NOMO-1 treated with DMSO at 0.1 percent for 48 hours (cell line): ENCODE results near the gene EPHB4.
A peak's percentile ranks its signal among the peaks of the same experiment; 100 is the strongest.
"Not testable (repeated sequence)": the region's sequence is repeated elsewhere in the genome, so short reads cannot be mapped to it uniquely, and the experiment has no call there.

Source experiments
- DNase-seq: peaks from one replicate; lab custom pipeline; 2025; ENCODE audit not compliant: unreplicated experiment; lab: John Stamatoyannopoulos, UW

The EPHB4 gene

DNA sequence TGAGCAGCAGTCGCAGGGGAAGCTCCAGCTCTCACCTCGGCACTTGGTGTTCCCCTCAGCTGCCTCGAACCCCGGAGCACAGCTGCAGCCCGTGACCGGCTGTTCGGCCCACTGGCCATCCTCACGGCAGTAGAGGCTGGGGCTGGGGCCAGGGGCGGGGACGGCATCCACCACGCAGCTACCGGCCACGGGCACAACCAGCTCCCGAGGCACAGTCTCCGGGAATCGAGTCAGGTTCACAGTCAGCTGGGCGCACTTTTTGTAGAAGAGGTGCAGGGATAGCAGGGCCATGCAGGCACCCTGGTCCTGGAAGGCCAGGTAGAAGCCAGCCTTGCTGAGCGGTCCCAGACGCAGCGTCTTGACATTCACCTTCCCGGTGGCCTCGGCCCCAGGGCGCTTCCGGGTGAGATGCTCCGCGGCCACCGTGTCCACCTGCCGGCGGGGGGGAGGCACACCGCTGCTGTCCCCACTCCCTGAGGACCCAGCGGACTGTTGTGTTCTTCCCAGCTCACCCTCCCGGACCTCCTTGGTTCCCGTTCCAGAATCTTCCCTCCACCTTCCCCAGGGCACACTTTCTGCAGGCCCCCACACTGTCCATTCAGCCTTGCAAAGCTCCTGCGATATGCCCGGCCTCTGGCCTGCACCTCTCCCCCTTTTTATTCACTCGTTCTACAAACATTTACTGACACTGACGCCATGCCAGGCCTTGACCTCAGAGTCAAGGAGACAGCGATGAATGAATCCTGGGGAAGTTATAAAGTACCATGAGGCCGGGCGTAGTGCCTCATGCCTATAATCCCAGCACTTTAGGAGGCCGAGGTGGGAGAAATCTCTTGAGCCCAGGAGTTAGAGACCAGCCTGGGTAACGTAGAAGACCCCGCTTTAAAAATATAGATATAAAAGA lies 4.8 kb downstream of the EPHB4 start:
- no peak for DNase-seq

DNA sequence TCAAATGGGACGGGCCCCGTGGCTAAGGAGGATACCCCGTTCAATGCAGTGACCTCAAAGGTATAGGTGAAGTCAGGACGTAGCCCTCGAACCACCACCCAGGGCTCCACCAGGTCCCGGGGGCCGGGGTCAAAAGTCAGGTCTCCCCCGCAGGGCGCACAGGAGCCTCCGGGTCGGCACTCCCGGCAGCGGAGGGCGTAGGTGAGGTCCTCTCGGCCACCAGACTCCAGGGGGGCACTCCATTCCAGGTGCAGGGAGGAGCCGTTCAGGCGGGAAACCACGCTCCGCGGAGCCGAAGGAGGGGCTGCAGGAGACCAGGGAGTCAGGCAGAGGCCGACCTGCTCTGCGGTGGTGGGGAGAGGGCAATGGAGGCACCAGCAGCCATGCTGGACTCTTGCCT lies 7.7 kb downstream of the EPHB4 start:
- DNase-seq = no peak

DNA sequence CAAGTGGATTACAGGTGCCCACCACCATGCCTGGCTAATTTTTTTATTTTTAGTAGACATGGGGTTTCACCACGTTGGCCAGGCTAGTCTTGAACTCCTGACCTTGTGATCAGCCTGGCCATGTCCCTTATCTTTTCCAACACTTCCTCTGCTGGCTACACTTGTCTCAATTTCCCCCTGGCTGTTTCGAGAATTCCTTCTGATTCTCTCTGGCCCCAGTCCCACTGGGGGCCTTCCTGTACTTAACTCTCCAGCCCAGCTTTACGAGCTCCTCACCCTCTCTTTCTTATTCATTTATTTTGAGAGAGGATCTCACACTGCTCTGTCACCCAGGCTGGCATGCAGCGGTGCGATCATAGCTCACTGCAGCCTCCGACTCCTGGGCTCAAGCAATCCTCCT lies 8.5 kb downstream of the EPHB4 start:
- no peak for DNase-seq

DNA sequence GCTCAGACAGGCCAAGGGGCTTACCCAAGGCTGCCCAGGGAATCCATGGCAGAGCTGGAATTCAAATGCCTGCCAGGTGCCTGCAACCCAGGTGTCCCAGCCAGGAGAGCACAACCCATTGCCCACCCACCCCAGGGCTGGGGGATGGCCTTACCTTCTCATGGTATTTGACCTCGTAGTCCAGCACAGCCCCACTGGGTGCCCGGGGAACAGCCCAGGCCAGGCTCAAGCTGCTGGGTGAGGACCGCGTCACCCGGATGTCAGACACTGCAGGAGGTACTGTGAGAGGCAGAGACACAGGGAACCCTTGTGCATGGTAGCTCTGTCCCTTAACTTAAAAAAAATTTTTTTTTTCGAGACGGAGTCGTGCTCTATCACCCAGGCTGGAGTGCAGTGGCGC lies 9.0 kb downstream of the EPHB4 start:
- no peak for DNase-seq

DNA sequence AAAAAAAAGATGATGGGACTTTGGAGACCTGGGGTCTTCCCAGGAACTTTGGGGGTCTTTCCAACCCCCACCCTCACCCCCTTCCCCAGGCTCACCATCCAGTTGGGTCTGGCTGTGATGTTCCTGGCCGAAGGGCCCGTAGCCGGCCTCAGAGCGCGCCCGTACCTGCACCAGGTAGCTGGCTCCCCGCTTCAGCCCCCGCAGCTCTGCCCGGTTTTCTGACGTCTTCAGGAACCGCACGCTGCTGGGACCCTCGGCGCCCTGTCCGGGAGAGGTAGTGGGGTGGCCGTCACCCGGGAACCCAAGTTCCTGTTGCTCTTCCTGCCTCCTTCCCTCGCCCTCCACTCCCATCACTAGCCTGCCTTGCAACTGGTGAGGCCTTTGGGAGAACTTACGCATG lies 10.2 kb downstream of the EPHB4 start:
- no peak for DNase-seq

DNA sequence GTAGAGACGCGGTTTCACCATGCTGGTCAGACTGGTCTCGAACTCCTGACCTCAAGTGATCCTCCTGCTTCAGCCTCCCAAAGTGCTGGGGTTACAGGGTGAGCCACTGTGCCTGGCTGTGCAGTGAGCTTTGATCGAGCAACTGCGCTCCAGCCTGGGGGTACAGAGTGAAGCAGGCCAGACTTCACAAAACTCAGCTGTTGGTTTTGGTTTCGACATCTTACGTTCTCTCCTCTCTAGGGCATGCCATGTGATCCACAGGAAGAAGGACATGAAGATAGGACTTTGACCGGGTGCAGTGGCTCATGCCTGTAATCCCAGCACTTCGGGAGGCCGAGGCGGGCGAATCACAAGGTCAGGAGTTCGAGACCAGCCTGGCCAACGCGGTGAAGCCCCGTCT lies 10.8 kb downstream of the EPHB4 start:
- not testable (repeated sequence) for DNase-seq

DNA sequence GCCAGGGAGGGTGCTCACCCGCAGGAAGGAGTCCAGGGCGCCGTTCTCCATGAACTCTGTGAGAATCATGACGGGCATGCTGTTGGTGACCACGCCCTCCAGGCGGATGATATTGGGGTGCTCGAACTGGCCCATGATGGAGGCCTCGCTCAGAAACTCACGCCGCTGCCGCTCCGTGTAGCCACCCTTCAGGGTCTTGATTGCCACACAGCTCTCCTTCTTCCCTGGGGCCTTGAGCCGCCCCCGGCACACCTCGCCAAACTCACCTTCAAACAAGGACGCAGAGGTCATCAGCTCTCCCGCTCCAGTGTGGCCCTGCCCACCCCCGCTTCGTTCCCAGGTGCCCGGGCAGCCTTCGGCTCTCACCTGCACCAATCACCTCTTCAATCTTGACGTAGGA lies 14.6 kb downstream of the EPHB4 start:
- no peak for DNase-seq

DNA sequence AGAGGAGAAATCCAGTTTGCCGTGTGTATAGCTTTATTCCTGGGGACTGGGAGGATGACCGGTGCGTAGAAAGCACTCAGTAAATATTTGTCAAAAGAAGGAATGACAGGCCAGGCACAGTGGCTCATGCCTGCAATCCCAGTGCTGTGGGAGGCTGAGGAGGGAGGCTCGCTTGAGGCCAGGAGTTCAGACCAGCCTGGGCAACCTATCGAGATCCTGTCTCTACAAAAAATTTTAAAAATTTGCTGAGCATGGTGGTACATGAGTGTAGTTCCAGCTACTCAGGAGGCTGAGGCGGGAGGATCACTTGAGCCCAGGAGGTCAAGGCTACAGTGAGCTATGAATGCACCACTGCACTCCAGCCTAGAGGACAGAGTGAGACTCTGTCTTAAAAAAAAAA lies 15.8 kb downstream of the EPHB4 start:
- no peak for DNase-seq

DNA sequence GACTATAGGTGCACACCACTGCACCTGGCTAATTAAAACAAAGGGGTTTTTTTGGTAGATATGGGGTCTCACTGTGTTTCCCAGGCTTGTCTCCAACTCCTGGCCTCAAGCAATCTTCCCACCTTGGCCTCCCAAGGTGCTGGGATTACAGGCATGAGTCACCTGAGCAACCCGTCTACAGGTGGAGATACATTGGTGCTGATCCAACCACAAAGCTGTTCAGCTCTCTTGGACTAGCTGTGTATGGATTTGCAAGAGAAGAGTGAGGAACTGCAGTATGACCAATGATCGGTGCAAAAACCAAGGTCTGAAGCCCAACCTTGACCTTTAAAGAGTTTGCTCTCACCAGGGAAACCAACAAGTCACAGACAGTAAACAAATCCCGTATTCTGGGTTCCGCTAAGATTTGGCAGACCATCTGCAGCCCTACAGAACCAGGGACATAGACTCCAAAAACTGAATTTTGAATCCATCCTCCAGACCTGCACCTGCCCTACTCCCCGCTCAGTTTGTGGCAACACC lies 18.9 kb downstream of the EPHB4 start:
- no peak for DNase-seq

DNA sequence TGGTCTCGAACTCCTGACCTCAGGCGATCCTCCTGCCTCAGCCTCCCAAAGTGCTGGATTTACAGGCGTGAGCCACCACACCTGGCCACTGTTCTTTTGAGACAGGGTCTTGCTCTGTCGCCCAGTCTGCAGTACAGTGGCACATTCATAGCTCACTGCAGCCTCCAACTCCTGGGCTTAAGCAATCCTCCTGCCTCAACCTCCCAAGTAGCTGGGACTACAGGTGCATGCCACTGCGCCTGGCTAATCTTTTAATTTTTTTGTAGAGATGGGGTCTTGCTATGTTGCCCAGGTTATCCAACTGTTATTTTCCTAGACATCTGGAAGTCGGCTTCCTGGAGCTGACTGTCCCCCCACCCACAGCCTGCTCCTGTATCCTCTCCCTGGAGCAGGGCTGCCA lies 20.4 kb downstream of the EPHB4 start:
- not testable (repeated sequence) for DNase-seq

DNA sequence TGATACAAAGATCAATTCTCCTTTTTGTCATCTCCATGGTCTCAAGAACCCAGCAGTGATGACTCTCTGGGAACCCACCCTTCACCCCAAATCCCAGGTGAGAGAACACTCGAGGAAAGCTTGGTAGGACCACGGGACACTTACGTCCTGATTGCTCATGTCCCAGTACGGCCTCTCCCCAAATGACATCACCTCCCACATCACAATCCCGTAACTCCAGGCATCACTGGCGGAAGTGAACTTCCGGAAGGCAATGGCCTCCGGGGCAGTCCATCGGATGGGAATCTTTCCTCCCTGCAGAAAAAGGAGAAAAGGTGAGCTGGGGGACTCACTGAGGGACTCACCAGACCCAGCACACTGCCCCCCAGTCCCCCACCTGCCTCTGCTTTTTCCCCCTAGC lies 21.0 kb downstream of the EPHB4 start:
- DNase-seq = no peak

DNA sequence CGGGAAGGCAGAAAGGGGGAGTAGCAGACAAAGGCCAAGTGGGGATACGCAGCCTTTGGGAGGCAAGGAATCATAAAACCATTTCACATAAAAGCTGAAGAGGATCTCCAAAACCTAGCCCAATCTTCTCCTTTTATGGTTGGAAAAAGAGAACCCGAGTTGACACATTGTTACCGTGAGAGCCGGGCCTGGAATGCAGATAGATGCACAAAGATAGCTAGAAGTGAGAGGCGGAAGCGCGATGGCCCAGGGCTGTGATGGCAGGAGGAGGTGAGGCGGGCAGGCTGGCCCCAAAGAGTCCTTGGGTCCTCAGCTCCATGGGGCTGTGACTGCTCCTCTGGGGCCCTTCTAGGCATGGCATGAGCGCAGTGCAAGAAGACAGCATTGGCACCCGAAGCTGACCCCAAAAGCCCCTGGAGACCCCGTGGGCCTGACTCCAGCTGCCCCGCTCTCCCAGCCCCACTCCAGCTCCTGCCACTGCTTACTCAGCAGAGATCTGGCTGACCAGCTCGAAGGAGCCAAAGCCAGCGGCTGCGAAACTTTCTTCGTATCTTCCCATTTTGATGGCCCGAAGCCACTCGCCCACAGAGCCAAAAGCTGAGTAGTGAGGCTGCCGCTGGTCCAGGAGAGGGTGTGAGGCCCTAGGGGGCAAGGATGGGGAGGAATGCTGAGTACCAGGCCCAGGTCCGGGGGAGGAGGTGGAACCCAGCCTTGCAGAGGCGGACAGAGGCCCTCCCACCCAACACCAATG lies 22.5 kb downstream of the EPHB4 start:
- DNase-seq = no peak

DNA sequence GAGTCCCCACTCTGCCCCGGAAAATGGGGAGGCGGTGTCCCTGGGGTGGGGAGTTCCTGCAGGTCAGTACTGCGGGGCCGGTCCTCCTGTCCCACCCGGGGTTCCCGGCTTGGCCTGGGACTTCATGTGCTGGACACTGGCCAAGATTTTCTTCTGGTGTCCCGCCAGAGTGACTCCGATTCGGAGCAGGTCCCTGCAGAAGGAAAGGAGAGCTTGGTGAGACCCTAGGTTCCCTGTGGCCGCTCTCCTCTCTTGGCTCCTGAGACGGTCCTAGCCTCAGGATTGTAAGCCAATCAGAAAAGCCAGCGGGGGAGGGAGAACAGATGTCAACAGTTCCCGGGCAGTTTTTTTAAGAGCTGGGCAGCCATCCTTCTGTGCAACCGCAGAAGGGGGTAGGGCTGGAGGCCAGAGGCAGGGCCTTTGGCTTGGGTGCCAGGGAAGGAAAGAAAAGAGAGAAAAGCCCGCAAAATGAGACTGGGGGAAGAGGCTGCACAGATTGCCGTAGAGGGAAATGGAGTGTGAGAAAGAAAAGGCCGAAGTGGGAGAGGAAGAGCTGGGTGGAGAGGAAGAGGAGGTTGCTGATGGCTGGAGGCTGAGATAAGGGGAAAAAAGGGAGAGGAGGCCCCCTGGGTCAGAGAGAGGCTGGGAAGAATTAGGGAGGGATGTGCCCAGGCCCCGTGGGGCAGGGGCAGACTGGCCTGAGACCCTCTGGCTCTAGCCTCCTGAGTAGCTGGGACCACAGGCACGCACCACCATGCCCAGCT lies 23.7 kb downstream of the EPHB4 start:
- peak; percentile 95 for DNase-seq

DNA sequence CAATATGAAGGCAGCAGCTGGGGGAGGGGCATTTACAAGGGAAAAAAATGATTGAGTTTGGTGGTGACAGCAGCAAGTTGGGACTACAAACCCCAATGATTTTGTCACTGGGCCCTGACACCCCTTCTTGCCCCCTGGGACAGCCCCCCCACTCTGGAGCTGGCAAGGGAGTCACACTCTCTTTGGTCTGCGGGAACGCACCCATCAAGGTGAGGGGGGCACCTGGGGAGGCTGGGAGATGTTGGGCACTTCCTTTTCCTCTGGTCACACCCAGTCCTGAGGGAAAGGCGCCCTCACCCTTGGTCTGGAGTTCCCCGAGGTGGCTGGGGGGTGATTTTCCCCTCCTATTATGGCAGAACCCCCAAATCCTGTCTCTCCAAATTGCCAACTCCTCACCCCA lies 24.4 kb downstream of the EPHB4 start:
- DNase-seq = no peak

DNA sequence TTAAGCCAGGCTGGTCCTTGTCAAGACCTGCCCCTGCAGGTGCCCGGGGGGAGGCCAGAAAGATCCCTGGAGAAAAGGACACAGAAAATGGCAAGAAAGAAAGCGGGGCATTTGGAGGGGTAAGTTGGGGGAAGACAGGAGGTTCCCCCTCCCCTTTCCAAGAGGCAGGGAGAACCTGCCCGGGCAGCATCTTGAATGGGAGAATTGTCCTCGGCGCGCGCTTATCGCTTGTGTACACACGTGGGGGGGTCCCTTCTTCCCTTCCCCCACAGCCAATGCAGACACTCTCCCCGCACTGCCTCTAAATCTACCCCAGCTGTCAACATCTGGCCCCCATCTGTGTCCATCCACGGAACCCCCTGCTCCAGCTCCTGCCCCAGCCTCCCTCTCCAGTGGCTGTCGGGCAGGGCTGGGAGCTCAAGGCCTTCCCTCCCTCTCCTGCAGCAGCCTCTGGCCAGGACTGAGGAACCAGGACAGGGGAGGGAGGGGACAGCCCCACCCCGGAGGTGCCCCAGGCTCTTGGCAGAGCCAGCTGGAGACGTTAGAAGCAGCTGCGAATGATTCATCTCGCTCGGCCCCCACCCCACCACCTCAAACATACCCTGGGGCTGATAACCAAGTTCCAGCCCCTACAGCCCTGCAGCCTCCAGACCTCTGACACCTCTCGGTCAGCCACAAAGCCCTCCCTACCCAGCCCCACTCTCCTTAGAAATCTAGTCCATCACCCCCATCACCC lies 25.3 kb downstream of the EPHB4 start:
- no peak for DNase-seq

DNA sequence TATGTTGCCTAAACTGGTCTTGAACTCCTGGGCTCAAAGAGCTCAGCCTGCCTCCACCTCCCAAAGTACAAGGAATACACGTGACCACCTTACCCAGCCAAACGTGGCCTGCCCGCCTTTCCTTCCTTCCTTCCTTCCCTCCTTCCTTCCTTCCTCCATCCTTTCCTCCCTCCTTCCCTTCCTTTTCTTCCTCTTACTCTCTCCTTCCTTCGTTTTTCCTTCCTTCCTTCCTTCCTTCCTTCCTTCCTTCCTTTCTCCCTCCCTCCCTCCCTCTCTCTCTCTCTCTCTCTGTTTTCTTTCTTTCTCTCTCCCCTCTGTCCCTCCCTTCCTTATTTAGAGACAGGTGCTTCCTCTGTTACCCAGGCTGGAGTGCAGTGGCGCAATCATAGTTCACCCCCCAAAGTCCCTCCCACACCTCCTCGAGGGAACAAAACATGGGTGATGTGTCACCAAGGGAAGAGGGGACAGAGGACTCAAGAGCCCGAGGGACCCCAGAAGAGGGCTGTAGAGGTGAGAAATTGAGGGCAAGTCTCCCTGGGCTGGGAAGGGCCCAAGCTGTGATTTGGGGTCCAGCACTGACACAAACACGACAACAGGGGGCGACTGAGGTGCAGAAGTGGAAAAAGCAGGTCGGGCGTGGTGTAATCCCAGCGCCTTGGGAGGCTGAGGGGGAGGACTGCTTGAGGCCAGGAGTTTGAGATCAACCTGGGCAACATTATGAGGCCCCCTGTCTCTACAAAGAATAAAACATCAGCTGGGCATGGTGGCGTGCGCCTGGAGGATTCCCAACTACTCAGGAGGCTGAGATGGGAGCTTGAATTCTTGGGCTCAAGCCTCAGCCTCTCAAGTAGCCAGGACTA lies 28.1 kb downstream of the EPHB4 start:
- DNase-seq = peak; percentile 74

DNA sequence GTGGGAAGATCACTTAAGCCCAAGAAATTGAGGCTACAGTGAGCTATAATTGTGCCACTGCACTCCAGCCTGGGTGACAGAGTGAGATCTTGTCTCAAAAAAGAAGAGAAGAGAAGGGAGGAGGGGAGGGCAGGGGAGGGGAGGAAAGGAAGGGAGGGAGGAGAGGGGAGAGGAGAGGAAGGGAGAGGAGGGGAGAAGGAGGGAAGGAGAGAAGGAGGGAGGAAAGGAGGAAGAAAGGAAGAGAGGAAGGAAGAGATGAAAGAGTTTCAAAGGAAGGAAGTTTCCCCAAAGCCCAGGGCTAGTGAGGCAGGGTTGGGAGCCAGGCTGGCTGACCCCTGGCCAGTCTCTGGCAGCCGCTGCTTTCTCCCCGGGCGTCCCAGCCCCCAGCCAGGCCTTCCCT lies 32.6 kb downstream of the EPHB4 start:
- no peak for DNase-seq

DNA sequence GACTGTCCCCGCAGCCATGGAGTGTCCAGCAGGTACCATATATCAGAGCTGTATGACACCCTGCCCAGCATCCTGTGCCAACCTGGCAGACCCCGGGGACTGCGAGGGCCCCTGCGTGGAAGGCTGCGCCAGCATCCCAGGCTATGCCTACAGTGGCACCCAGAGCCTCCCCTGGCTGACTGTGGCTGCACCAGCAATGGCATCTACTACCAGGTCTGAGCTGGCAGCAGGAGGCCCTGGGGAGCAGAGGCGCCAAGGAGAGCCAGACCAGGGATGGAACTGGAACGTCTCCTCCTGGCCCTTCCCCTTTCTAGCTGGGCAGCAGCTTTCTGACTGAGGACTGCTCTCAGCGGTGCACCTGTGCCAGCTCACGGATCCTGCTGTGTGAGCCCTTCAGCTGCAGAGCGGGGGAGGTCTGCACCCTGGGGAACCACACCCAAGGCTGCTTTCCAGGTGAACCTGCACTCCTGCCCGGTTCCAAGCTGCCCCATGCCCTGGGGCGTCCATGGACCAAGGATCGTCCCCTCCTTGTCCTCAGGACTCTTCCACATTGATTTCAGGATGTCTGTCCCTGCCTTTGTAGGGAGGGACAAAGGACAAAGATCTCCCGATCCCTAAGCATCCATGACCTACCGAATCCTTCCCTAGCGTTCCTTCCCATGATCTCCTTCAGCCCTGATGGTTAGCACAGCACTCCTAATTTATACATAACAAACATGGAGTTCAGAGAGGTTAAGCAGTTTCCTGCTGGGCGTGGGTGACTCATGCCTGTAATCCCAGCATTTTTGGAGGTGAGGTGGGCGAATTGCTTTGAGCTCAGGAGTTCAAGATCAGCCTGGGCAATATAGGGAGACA lies 33.3 kb downstream of the EPHB4 start:
- DNase-seq = no peak
